ENCODE data around the gene FRMD4A.
"Not testable (repeated sequence)": the region's sequence is repeated elsewhere in the genome, so short reads cannot be mapped to it uniquely, and the experiment has no call there.

Gene FRMD4A

DNA sequence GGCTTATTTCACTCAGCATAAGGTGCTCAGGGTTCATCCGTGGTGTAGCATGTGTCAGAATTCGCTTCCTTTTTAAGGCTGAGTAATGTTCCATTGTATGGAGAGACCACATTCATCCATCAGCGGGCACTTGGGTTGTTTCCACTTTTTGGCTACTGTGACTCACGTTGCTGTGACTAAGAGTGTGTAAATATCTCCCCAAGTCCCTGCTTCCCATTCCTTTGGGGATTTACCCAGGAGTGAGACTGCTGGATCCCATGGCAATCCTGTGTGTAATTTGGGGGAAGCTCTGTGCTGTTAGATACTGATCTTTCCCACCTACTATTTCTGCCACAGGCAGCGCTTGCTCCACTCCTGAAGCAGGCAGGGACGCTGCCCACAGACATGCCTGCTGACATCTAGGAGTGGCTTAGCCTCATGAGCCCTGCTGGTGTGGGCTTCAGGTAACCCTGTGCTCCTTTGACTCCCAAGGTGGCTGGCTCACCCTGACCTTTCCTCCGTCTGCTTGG, 346.0 kb downstream of the FRMD4A start:
- DNase-seq (ENCODE audit: low spot score): peak; percentile 77

DNA sequence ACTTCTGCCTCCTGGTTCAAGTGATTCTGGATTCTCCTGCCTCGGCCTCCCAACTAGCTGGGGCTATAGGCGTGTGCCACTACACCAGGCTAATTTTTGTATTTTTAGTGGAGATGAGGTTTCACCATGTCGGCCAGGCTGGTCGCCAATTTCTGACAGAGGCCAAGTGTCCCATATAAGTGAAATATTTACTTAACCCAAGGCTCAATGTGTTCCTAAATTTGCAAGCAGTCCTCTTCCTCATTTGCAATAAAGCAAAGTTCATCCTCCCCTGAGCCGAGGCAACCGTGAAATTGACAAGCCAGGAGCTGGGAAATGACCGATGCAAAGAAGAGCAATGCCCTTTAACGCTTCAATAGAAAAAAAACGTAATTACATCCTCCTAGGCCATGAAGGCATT, 347.7 kb downstream of the FRMD4A start:
- no peak for DNase-seq (ENCODE audit: low spot score)

DNA sequence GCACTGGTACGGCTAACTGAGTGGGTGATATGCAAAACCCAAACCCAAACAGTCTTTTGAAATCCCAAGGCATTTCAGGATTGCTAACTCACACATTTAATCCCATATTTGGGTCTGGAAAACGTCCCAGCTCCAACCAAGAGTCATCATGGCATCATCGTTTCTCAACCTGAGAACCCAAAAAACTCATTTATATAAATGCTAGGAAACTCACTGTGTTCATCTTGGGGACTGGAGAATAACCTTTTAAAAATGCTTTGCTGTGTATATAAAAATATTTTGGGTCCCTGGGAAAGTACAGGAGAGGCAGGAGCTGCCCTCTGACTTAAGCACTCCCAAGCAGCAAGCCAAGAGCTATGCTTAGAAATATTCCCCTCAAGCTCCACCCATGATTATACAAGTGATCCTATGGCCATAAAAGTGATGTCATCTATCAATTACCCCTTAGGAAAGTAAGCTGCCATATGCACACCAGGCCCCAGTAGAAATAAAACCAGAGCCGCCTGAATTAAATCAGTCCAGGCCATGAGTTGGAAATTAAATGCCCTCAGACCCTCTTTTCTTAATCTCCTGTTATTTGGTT, 352.1 kb downstream of the FRMD4A start:
- DNase-seq (ENCODE audit: low spot score): peak; percentile 88

DNA sequence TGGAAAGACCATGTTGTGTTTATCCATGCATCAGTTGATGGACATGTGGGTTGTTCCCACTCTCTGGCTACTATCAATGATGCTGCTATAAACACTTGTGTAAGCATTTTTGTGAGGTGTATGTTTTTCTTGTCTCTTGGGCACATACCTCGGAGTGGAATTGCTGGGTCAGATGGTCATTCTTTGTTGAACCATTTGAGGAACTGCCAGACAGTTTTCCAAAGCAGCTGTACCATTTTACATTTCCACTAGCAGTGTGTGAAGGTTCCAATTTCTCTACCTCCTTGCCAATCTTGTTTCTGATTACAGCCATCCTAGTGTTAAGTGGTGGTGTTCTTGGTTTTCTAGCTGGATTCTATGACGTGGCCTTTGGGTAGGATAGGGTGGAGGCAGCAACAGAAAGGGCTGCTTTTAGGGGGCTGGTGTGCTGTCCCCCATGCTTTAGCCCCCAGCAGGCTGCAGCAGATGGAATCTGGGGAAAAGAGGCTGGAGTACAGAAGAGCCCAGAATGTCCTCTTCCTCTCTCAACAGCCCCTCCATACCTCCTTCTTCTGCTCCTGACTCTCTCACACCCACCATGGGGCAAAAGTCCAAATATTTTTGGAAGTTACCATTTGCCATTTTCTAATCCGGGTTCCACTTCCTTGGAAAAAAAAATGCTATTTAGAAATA, 352.7 kb downstream of the FRMD4A start:
- no peak for DNase-seq (ENCODE audit: low spot score)

DNA sequence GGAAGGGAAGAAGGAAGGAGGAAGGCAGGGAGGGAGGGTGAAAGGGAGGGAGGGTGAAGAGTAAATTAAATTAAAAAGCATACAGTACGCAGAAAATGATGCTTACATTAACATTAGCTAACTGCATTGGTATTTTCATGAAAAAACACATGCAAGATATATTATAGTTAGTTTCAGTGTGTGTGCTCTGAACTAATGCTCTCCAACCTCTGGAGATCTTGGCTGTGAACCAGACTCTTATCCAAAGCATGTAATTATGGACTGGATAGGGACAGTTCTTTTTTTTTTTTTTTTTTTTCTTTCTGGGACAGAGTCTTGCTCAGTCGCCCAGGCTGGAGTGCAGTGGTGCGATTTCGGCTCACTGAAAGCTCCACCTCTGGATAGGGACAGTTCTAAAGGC, 357.0 kb downstream of the FRMD4A start:
- DNase-seq (ENCODE audit: low spot score): no peak

DNA sequence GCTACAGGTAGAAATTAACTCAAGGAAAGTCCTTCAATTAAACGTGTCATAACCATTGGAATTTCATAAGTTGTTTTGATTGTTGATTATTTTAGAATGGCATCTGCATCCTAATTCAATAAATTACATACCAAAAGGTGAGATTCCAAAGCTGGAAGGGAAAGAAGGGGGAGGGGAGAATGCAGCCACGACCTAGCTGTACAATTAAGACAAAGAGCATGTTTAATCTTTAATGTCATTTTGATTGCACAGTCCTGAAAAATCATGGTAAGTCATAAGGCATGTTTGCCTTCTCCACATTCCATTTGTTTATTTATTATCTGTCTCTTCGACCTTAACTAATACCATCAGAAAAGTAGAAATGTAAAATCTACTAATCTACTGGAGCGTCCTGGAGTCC, 358.1 kb downstream of the FRMD4A start:
- DNase-seq (ENCODE audit: low spot score): no peak

DNA sequence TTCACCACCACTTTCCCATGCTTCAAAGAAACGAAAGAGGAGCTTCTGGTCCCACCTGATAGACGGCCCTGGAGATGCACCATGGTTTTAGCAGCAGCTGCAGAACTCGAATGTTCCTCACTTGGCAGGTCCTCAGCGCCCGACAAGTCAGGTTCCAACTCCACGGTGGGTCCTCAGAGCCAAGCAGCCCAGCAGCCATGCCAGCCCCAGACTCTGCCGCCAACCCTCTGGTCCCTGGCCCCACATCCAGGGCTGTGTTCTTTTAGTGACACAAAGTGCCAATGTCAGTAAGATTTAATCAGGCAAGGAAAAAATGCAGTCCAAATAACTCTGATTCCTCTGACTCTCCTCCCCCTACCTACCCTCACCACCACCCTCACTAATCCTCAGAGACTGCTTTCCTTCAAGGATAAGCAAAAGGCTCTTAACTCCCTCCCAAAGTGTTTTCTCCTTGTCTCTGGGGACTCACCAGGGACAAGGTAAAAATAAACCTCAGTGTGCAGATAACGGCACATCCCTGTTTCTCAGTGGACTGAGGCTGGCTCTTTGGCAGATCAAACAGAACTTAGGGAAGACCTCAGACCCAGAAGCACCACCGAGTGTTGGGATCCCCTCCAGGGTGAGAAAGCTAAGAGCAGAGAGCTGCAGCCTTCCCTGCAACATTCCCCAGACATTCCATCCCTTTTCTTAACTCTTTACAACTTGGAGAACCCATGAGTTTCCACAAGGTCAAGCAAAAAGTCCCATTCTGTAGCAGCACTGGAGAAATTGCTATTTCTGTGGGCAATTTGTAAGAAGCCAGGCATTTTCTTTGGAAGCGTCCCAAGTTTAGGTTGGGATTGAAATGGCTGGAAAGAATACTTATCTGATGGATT, 358.9 kb downstream of the FRMD4A start:
- DNase-seq (ENCODE audit: low spot score): no peak

DNA sequence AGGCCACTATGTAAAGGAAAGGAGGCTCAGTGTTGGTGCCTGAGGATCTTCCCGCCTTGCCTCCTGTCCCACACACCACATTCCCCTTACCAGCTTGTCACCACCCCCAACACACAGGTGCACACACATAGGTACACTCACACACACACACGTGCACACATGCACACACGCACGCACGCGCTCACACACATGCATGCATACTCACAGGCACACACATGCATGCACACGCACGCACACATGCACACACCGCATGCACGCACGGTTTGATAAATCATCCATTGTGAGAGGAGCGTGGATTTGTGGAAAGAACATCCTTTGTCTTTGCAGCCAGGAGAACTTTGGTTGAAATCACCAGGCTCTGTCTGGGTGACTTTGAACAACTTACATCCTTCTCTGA, 359.8 kb downstream of the FRMD4A start:
- DNase-seq (ENCODE audit: low spot score): no peak

DNA sequence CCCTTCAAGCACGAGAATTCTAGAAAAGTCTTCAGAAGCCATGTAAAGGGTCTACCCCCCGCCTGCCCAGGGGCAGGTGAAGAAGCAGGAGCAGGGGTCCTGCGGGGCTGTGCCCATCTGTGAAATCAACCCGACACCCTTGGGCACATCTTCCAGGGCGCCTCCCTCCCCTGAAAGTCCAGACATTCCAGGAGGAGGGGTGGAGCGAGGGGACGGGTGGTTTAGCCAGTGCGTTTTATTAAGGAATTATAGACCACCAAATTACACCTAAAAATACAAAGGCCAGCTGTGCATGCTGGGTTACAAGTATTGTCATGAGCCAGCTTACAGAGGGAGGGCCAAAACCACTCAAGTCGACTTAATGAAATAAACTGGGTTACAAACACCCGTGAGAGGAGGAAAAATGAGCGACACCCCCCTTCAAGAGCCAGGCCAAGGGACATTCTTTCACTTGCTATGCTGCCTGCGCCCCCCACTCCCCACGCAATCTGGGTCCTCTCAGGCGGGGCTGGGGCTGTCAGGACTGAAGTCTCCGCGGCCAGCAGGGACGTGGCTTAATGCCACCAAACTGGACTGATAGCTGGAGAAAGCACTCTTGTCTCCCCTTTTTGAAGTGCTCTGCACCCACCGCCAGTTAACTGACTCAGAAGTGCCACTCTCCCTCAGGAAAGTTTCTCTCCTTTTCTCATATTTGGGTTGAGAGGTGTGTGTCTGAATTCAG, 360.3 kb downstream of the FRMD4A start:
- no peak for DNase-seq (ENCODE audit: low spot score)

DNA sequence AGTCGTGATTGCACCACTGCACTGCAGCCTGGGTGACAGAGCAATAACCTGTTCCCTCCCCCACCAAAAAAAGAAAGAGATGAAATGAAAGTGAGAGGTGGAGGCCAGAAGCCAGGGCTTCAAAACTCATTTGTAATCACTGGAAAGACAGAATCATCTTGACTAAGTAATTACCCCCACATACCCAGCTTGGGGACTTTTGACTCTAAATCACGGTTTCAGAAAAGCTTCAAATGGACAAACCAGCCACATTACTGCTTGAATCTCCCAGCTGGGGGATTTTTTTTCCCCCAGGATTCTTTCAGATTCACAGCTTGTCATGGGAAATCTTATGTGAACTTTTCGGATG, 361.0 kb downstream of the FRMD4A start:
- no peak for DNase-seq (ENCODE audit: low spot score)

DNA sequence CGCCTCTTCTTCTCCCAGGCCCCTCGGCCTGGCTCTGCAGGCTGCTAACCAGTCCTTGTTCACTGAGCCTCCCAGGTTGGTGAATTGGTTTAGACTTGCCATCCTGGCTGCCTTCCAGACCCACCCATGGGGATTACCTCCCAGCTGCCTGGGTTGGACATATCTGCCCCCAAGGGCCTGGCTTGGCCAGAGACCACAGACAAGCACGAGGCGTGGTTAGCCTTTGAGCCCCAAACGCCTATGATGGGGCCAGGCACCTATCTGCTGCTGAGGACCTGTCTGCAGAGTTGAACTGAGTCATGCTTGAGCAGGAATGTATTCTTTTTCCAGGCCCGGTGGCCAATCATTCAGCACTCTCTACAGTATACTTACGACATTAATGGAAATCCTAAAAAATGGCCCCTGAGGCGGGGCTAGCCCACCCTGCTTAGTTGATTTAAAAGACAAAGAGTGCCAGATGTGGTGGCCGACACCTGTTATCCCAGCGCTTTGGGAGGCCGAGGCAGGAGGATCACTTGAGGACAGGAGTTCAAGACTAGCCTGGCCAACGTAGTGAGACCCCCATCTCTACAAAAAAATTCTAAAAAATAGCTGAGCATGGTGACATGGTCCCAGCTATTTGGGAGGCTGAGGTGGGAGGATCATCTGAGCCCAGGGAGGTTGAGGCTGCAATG, 361.5 kb downstream of the FRMD4A start:
- DNase-seq (ENCODE audit: low spot score): no peak

DNA sequence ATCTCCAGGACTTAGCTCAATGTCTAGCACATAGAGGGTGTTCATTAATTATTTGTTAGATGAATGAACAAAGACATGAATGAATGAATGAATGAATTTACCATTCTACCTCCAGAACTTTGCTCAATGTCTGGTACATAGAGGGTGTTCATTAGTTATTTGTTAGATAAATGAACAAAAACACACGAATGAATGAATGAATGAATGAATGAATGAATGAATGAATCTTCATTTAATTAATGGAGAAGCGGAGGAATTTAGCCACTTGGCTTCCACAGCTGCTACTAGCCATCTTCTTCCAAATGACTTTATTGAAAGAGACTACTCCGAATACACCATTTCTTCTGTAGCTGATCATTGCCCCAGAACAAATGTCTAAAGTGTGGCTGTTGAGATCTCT, 368.9 kb downstream of the FRMD4A start:
- no peak for DNase-seq (ENCODE audit: low spot score)

DNA sequence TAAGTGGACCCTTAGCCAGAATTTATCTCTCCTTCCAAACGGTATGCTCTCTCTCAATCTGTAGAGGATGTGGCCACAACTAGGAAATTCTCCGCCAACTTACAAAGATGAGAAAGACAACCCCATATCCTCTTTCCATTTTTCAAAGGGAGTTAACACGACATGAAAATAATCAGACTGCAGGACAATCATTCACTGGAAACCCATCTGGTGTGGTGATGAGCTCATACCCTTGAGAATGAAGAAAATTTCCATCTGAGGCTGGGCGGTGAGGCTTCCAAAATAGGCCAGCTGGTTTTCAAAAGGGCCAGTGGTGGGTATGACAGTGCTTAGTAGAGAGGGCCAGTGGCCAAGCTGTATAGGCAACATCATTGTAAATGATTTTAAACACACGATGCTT, 369.6 kb downstream of the FRMD4A start:
- peak; percentile 84 for DNase-seq (ENCODE audit: low spot score)

DNA sequence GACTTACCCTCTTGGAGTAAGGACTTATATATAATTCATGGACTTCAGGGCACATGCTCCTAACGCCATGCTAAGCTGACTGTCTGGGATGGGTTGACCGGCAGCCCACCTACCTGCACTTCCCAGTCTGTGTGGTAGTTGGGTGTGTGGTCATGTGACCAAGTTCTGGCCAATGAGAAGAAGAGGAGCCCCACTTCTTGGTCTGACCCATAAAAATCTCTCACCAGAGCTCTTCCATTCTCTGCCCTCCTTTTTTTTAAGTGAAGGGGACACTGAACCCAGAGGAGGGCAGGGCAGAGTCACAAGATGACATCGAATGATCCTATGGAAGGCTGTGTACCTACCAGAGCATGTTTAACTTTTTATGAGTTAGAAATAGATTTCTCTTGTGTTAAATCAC, 370.1 kb downstream of the FRMD4A start:
- DNase-seq (ENCODE audit: low spot score): no peak

DNA sequence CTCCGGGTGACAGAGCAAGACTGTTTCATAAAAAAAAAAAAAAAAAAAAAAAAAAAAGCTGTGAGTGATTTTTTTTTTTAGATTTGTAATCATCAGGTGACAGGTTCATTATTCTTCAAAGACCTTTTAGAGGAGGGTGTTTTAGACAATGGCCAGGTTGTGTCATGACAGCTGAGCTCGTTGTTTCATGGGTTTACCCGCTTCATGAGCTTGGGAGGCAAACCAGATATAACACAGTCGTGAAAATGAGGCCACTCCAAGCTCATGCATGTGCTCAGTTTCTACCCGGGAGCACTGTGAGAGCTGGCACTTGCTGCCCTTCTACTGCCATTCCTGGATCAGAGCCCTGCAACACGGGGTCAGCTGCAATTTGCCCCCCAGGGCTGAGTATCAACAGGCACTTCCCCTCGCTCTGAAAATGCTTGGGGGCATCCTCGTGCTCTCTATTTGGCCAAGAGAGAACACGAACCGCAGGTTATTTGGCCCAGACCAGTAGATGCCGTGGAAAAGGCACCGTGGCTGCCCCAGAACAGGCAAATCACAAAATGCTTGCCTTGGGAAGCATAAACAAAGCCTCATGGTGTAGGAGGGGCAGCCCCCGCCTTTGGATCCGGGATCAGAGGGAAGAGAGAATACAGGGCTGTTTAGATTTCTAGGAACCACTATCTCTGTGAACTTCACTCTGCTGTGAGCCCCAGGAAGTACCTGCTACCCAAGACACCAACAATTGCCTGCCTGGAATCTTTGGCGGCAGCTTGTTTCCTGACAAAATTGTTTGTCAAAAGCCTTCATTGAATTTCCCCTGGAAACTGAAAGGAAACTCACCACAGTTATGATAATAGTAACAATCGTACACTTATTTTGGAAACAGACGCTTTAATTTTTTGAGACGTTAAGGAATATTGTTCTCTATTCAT, 371.0 kb downstream of the FRMD4A start:
- no peak for DNase-seq (ENCODE audit: low spot score)

DNA sequence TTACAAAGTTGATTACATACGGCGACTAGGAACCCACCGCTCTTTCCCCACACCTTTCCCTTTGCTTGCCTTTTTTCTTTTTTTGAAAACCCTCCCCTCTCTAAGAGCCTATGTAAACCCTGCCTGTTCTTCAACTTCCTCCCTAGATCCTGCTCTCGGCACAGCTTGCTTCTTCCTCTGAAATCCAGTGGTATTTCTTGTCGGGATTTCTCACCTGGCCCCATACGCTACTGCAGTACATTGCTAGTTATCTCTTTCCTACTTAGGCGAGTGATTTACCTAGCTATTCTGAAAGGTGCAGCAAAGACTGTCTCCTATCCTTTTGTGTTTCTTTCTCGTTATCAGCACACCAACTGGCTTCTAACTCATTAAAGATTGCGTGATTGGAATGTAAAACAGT, 372.9 kb downstream of the FRMD4A start:
- DNase-seq (ENCODE audit: low spot score): no peak

DNA sequence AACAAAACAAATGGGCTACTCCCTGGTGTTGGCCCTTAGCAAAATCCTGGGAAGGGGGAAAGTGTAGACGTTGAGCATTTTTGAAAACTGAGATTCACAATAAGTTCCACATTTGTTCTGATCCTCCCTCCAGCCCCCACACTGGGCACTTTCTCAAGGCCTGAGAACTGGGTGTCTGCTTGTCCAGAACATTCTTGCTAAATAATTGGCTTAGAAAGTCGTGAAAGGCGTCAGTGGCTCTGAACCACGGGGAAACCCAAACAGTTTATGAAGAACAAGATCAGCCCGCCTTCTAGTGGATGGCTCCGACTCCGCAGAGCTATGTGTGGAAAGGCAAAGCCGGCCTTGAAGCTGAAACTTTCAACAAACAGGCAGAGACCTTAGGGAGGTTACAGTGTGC, 373.9 kb downstream of the FRMD4A start:
- DNase-seq (ENCODE audit: low spot score): peak; percentile 73

DNA sequence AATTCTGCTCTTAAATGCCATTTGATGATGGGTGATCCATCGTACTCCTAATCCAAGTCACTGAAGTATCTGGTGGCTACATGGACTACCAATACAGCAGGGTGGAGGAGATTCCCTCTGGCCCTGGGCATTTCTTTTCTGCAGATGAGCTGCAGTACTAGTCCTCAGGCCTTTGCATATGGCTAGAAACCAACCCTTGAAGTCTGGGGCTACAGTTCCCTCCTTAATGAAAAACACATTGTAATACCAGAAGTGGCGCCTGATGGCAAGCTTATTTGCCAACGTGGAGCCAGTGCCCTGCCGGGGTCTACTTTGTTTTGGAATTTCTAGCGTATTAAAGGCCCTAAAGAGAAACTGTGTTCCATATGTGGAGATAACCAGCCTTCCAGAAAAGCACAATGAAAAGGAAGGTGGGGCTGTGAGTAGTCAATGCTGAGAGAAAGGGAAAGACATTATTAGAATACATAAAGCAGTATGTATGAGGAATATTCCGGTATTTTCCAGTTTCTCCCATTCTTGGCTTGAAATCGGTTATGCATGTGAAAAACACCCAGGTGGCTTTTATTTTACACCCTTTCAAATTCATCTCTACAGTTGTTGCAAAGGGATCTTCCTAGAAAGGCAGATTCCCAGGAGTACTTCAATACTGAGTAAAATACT, 375.2 kb downstream of the FRMD4A start:
- no peak for DNase-seq (ENCODE audit: low spot score)

DNA sequence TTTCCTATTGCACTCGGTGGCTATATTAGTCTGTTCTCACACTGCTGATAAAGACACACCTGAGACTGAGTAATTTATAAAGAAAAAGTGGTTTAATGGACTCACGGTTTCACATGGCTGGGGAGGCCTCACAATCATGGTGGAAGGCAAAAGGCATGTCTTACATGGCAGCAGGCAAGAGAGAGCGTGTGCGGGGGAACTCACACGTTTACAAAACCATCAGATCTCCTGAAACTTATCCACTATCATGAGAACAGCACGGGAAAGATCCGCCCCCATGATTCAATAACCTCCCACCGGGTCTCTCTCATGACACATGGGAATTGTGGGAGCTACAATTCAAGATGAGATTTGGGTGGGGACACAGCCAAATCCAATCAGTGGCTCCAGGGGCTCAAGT, 376.5 kb downstream of the FRMD4A start:
- not testable (repeated sequence) for DNase-seq (ENCODE audit: low spot score)

DNA sequence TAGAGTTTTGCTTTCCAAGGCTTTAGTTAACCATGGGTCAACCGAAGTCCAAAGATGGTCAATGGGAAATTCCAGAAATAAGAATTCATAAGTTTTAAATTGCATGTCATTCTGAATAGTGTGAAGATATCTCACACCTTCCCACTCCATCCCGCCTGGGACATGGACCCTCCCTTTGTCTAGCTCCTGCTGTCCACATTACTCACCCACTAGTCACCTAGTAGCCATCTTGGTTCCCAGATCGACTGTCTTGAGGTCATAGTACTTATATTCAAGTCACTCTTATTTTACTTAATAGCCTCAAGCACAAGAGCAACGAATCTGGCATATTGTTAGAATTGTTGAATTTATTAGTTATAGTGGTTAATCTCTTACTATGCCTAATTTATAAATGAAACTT, 377.4 kb downstream of the FRMD4A start:
- no peak for DNase-seq (ENCODE audit: low spot score)

Measured in AG20443 (cell line).